Smooth muscle cell (in vitro differentiated cells): ENCODE data around the gene CCDC97. TPM values are rescaled to one million over a fixed set of nuclear protein-coding genes. Genes with fewer than 3 reads are reported as not detected.

ENCODE experiments used
- DNase-seq: peaks from one replicate; lab custom pipeline; 2025; ENCODE audit not compliant: unreplicated experiment; lab: John Stamatoyannopoulos, UW
- H2AFZ ChIP-seq: fragments of 200-600 bp; sonication (generic); 2 replicates; pipeline ENCODE4 v1.6.0; 2016; ENCODE audit warnings: antibody characterized with exemption, low read depth, mild to moderate bottlenecking
- H3F3A ChIP-seq: fragments of 200-600 bp; sonication (generic); 2 replicates; pipeline ENCODE4 v1.6.0; 2017; ENCODE audit warnings: antibody characterized with exemption, low read depth
- H3K27ac ChIP-seq: fragments of 200-600 bp; sonication (generic); 2 replicates; pipeline ENCODE4 v1.5.1; 2016; ENCODE audit warnings: low read depth, mild to moderate bottlenecking
- H3K27me3 ChIP-seq: fragments of 200-600 bp; sonication (generic); 2 replicates; pipeline ENCODE4 v1.6.1; 2016; ENCODE audit warnings: low read depth, mild to moderate bottlenecking
- H3K36me3 ChIP-seq: fragments of 200-600 bp; sonication (generic); 2 replicates; pipeline ENCODE4 v1.5.1; 2016; ENCODE audit warnings: low read depth
- H3K4me1 ChIP-seq: fragments of 200-600 bp; sonication (generic); 2 replicates; pipeline ENCODE4 v1.5.1; 2016; ENCODE audit warnings: low read depth
- H3K4me2 ChIP-seq: fragments of 200-600 bp; sonication (generic); 2 replicates; pipeline ENCODE4 v1.6.0; 2016; ENCODE audit warnings: mild to moderate bottlenecking
- H3K4me3 ChIP-seq: fragments of 200-600 bp; sonication (generic); 2 replicates; pipeline ENCODE4 v1.5.1; 2016; ENCODE audit warnings: mild to moderate bottlenecking
- H3K79me2 ChIP-seq: fragments of 200-600 bp; sonication (generic); 2 replicates; pipeline ENCODE4 v1.6.0; 2016; ENCODE audit warnings: low read depth, mild to moderate bottlenecking
- H3K9ac ChIP-seq: fragments of 200-600 bp; sonication (generic); 2 replicates; pipeline ENCODE4 v1.6.0; 2016; ENCODE audit warnings: low read depth
- H3K9me3 ChIP-seq: fragments of 200-600 bp; sonication (generic); replicated peaks from 2 replicates; pipeline ENCODE4 v1.5.1; 2016; ENCODE audit warnings: low read depth
- H4K20me1 ChIP-seq: fragments of 200-600 bp; sonication (generic); 2 replicates; pipeline ENCODE4 v1.6.0; 2016; ENCODE audit warnings: low read depth
- CTCF ChIP-seq: fragments of 200-600 bp; sonication (generic); IDR thresholded peaks from 2 replicates; pipeline ENCODE4 v1.5.1; 2017; ENCODE audit warnings: borderline replicate concordance, mild to moderate bottlenecking, antibody characterized with exemption; ENCODE audit not compliant: insufficient read depth, poor library complexity, severe bottlenecking
- WGBS: methylation state at CpG from one replicate; pipeline ENCODE4 v1.1.7; 2016; ENCODE audit warnings: low lambda C conversion rate; 5-methylcytosine and 5-hydroxymethylcytosine counted together
- polyA plus RNA-seq: library from polyadenylated mRNA; unstranded; fragments of >200 nt; fragmentation: Nextera tagmentation; extraction: Ambion mirVana; gene quantifications from 2 replicates; pipeline ENCODE4 v1.2.1, GENCODE V29; 2016
- total RNA-seq: library from RNA; depleted of rRNA; stranded (reverse); fragments of >200 nt; gene quantifications from 2 replicates; pipeline ENCODE4 v1.2.3, GENCODE V29; 2014

Gene CCDC97
- total and polyA plus RNA-seq, 2 experiments from 2014 or later, result 7.5 to 18.2 TPM

- Histone ChIP-seq H4K20me1 (peaks cover 52% of the 10 kb centered on the region), H3K27ac (no peak overlapping the region), H3K27me3 (no peaks in the 10 kb centered on the region), H2AFZ (no peak overlapping the region), H3K79me2 (peaks cover 51% of the 10 kb centered on the region), H3K9me3 (no peaks in the 10 kb centered on the region), H3K9ac (no peak overlapping the region), H3K4me3 (no peak overlapping the region), H3K4me2 (no peak overlapping the region), H3K36me3 (peaks cover 4% of the 10 kb centered on the region), H3K4me1 (peaks cover 4% of the 10 kb centered on the region), H3F3A (peaks cover 34% of the 10 kb centered on the region)
- no peak for DNase-seq
- WGBS, result 84% methylated on average over 5 of the region's 5 CpGs
- no peak for TF ChIP-seq CTCF
These were observed 22.5 kb downstream of the CCDC97 start for GRCh38 chr19:41332468-41332867.

- Histone ChIP-seq H3K4me2 (no peak overlapping the region), H4K20me1 (peaks cover 75% of the 10 kb centered on the region), H2AFZ (no peak overlapping the region), H3K9me3 (no peaks in the 10 kb centered on the region), H3K27me3 (no peaks in the 10 kb centered on the region), H3K4me1 (no peaks in the 10 kb centered on the region), H3K27ac (no peak overlapping the region), H3F3A (peaks cover 15% of the 10 kb centered on the region), H3K36me3 (peaks cover 4% of the 10 kb centered on the region), H3K79me2 (peaks cover 65% of the 10 kb centered on the region), H3K9ac (no peak overlapping the region), H3K4me3 (no peak overlapping the region)
- TF ChIP-seq CTCF, result no peak
- WGBS, result 96% methylated on average over 5 of the region's 5 CpGs
- DNase-seq, result no peak
These were observed 24.8 kb downstream of the CCDC97 start for GRCh38 chr19:41334793-41335192.

- no peak overlapping the region for H3K9ac ChIP-seq
- no peaks in the 10 kb centered on the region for H3K4me1 ChIP-seq
- no peaks in the 10 kb centered on the region for H3K9me3 ChIP-seq
- no peaks in the 10 kb centered on the region for H3K27me3 ChIP-seq
- H3F3A ChIP-seq, result peaks cover 10% of the 10 kb centered on the region
- no peak for TF ChIP-seq CTCF
- no peak overlapping the region for H3K4me2 ChIP-seq
- WGBS, result 94% methylated on average over 10 of the region's 10 CpGs
- H2AFZ ChIP-seq, result no peak overlapping the region
- peaks cover 4% of the 10 kb centered on the region for H3K36me3 ChIP-seq
- H3K27ac ChIP-seq, result no peak overlapping the region
- peaks cover 82% of the 10 kb centered on the region for H4K20me1 ChIP-seq
- no peak overlapping the region for H3K4me3 ChIP-seq
- peaks cover 70% of the 10 kb centered on the region for H3K79me2 ChIP-seq
- DNase-seq, result no peak
These were observed 25.5 kb downstream of the CCDC97 start for GRCh38 chr19:41335467-41335866.

GRCh38 chr19:41339936-41340335, 30.0 kb downstream of the CCDC97 start:
- Histone ChIP-seq H3K27me3 (no peaks in the 10 kb centered on the region), H4K20me1 (peaks cover 93% of the 10 kb centered on the region), H3K9me3 (no peaks in the 10 kb centered on the region), H3K79me2 (peaks cover 63% of the 10 kb centered on the region), H3K4me3 (no peak overlapping the region), H3K9ac (no peak overlapping the region), H3K36me3 (peaks cover 4% of the 10 kb centered on the region), H2AFZ (no peak overlapping the region), H3K27ac (no peak overlapping the region), H3F3A (peaks cover 14% of the 10 kb centered on the region), H3K4me2 (no peak overlapping the region), H3K4me1 (no peaks in the 10 kb centered on the region)
- TF ChIP-seq CTCF, result no peak
- DNase-seq, result no peak
- WGBS, result 94% methylated on average over 2 of the region's 5 CpGs
